ENCODE data around the gene TNPO3. TPM values are rescaled to one million over a fixed set of nuclear protein-coding genes. Genes with fewer than 3 reads are reported as not detected.
"Not testable (repeated sequence)": the region's sequence is repeated elsewhere in the genome, so short reads cannot be mapped to it uniquely, and the experiment has no call there.

The TNPO3 gene
- total RNA-seq, 2 experiments from 2014 or later: 47.2 to 47.9 TPM

GRCh38 chr7:129067943-129068548 lies 13.1 kb upstream of the TNPO3 start:
- ATAC-seq (no peak), DNase-seq (no peak)
- Mint-ChIP-seq H3K27ac (no peak overlapping the region), H3K27me3 (ENCODE audit: low read depth) (peaks cover 10% of the 10 kb centered on the region), H3K9me3 (ENCODE audit: insufficient read depth) (no peaks in the 10 kb centered on the region), H3K4me3 (no peak overlapping the region), H3K36me3 (ENCODE audit: low read depth) (no peaks in the 10 kb centered on the region), H3K4me1 (ENCODE audit: low read depth) (peaks cover 23% of the 10 kb centered on the region)
- CTCF ChIA-PET: interaction anchor here (1.1 kb wide), 1 partner anchor 16 kb away, joined by 3 read pairs; no protein-coding TSS in a partner anchor
- POLR2A ChIA-PET: interaction anchor here (5.0 kb wide), 1 partner anchor 13 kb away, joined by 32 read pairs; the partner anchor contains the start of gene TNPO3

GRCh38 chr7:129067132-129067561 lies 12.2 kb upstream of the TNPO3 start:
- H3K9me3 Mint-ChIP-seq (ENCODE audit: insufficient read depth); DNase-seq; ATAC-seq; H3K36me3 Mint-ChIP-seq (ENCODE audit: low read depth); H3K27ac Mint-ChIP-seq; H3K4me3 Mint-ChIP-seq: not testable (repeated sequence)
- peaks cover 16% of the 10 kb centered on the region for H3K4me1 Mint-ChIP-seq (ENCODE audit: low read depth)
- CTCF ChIA-PET: interaction anchor here (1.1 to 2.8 kb wide), 4 partner anchors 17 to 151 kb away, joined by 3 to 16 read pairs (median 3); no protein-coding TSS in a partner anchor
- POLR2A ChIA-PET: interaction anchor here (5.0 kb wide), 1 partner anchor 12 kb away, joined by 32 read pairs; the partner anchor contains the start of gene TNPO3
- H3K27me3 Mint-ChIP-seq (ENCODE audit: low read depth): peaks cover 10% of the 10 kb centered on the region

- Mint-ChIP-seq H3K27me3 (ENCODE audit: low read depth) (peaks cover 10% of the 10 kb centered on the region), H3K4me3 (no peak overlapping the region), H3K4me1 (ENCODE audit: low read depth) (peaks cover 14% of the 10 kb centered on the region), H3K27ac (no peak overlapping the region), H3K9me3 (ENCODE audit: insufficient read depth) (peaks cover 8% of the 10 kb centered on the region), H3K36me3 (ENCODE audit: low read depth) (peaks cover 2% of the 10 kb centered on the region)
- DNase-seq (no peak), ATAC-seq (no peak)
- ChIA-PET CTCF (interaction anchor here (1.3 to 2.8 kb wide), 3 partner anchors 25 to 152 kb away, joined by 3 to 16 read pairs (median 3); no protein-coding TSS in a partner anchor), POLR2A (interaction anchor here (5.0 kb wide), 1 partner anchor 12 kb away, joined by 32 read pairs; the partner anchor contains the start of gene TNPO3)
Measured at GRCh38 chr7:129066290-129067131, 11.6 kb upstream of the TNPO3 start.

GRCh38 chr7:129055861-129056464 lies 1.1 kb upstream of the TNPO3 start:
- Mint-ChIP-seq H3K4me3 (peak overlapping the region; percentile 96), H3K36me3 (ENCODE audit: low read depth) (peaks cover 25% of the 10 kb centered on the region), H3K27me3 (ENCODE audit: low read depth) (peaks cover 14% of the 10 kb centered on the region), H3K9me3 (ENCODE audit: insufficient read depth) (no peaks in the 10 kb centered on the region), H3K27ac (peak overlapping the region; percentile 100), H3K4me1 (ENCODE audit: low read depth) (peaks cover 24% of the 10 kb centered on the region)
- ATAC-seq (no peak), DNase-seq (no peak)
- ChIA-PET POLR2A (interaction anchor here (1.8 to 2.2 kb wide), 3 partner anchors 11 to 193 kb away, joined by 6 to 32 read pairs (median 8); partner anchors contain the start of gene ATP6V1F), CTCF (interaction anchor here (3.5 kb wide), 1 partner anchor 35 kb away, joined by 29 read pairs; no protein-coding TSS in a partner anchor)

DNA sequence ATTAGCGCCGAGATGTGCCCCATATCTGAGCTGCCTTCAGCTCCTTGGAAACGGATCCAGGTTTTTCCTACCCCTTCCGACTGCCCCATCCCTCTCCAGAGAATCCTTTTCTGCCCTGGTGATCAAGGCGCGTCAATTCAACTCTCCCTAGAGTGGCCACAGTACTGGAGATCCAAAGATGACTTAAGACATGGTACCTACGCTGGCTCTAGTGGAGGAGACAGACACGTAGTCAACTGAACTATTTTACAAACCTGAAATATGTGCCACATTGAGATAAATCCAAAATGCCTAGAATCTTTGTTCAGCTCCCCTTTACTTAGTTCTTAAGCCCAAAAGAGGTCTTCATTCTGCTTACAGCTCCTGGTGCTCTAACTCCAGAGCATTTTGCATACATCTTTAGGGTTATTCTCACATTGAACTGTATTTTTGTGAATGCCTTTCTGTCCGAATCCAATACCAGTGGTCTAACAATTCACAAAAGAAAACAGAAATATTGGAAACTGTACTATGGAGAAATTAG lies 444 bp upstream of the TNPO3 start:
- Mint-ChIP-seq H3K36me3 (ENCODE audit: low read depth) (peaks cover 30% of the 10 kb centered on the region), H3K9me3 (ENCODE audit: insufficient read depth) (no peaks in the 10 kb centered on the region), H3K27ac (peak overlapping the region; percentile 100), H3K27me3 (ENCODE audit: low read depth) (peaks cover 14% of the 10 kb centered on the region), H3K4me1 (ENCODE audit: low read depth) (peaks cover 30% of the 10 kb centered on the region), H3K4me3 (peak overlapping the region; percentile 96)
- DNase-seq (no peak), ATAC-seq (peak; percentile 28)
- ChIA-PET CTCF (interaction anchor here (0.8 to 3.5 kb wide), 6 partner anchors 24 to 192 kb away, joined by 3 to 29 read pairs (median 6); partner anchors contain the start of gene ATP6V1F), POLR2A (interaction anchor here (0.6 to 2.2 kb wide), 14 partner anchors 11 to 321 kb away, joined by 3 to 32 read pairs (median 4); partner anchors contain the start of genes ATP6V1F and CALU)

- H3K27ac Mint-ChIP-seq: peak overlapping the region; percentile 100
- POLR2A ChIA-PET: interaction anchor here (0.6 to 2.2 kb wide), 20 partner anchors 8 to 1369 kb away, joined by 3 to 32 read pairs (median 4); partner anchors contain the start of genes ATP6V1F and CALU
- DNase-seq (no peak), ATAC-seq (no peak)
- CTCF ChIA-PET: interaction anchor here (1.3 to 3.5 kb wide), 5 partner anchors 25 to 191 kb away, joined by 3 to 29 read pairs (median 7); partner anchors contain the start of gene ATP6V1F
- peaks cover 7% of the 10 kb centered on the region for H3K27me3 Mint-ChIP-seq (ENCODE audit: low read depth)
- H3K36me3 Mint-ChIP-seq (ENCODE audit: low read depth): peaks cover 39% of the 10 kb centered on the region
- H3K9me3 Mint-ChIP-seq (ENCODE audit: insufficient read depth): no peaks in the 10 kb centered on the region
- H3K4me1 Mint-ChIP-seq (ENCODE audit: low read depth): peaks cover 38% of the 10 kb centered on the region
- peak overlapping the region; percentile 96 for H3K4me3 Mint-ChIP-seq
Measured at GRCh38 chr7:129053938-129054437, 923 bp downstream of the TNPO3 start.

DNA sequence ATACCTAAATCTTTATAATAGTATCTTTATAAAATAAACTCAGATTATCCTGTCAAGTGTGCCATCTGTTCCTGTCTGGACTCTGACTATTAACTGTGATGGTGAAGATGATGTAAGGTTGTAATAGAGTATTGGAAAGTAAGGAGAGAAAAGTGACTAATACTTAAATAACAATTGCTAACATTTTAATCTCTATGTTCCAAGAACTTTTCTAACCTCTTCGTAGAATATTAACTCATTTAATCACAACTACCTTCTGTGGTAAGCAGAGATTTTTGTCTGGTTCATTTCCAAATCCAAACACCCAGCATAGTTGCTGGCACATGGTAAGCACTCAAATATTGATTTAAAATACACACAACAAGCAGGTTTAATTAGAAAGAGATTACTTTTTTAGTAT lies 2.5 kb downstream of the TNPO3 start:
- Mint-ChIP-seq H3K27ac (no peak overlapping the region), H3K36me3 (ENCODE audit: low read depth) (peaks cover 49% of the 10 kb centered on the region), H3K4me3 (peak overlapping the region; percentile 96), H3K9me3 (ENCODE audit: insufficient read depth) (no peaks in the 10 kb centered on the region), H3K4me1 (ENCODE audit: low read depth) (peaks cover 42% of the 10 kb centered on the region), H3K27me3 (ENCODE audit: low read depth) (no peaks in the 10 kb centered on the region)
- ChIA-PET POLR2A (no interaction called here), CTCF (interaction anchor here (1.8 kb wide), 1 partner anchor 10 kb away, joined by 5 read pairs; no protein-coding TSS in a partner anchor)
- DNase-seq (no peak), ATAC-seq (no peak)

DNA sequence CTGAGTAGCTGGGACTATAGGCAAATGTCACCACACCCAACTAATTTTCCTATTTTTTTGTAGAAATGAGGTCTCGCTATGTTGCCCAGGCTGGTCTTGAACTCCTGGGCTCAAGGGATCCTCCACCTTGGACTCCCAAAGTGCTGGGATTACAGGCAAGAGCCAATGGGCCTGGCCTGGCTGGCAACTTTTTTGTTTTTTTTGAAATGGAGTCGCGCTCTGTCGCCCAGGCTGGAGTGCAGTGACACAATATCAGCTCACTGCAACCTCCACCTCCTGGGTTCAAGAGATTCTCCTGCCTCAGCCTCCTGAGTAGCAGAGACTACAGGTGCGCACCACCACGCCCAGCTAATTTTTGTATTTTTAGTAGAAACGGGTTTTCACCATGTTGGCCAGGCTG lies 3.5 kb downstream of the TNPO3 start:
- DNase-seq; ATAC-seq; H3K4me3 Mint-ChIP-seq; H3K9me3 Mint-ChIP-seq (ENCODE audit: insufficient read depth); H3K27me3 Mint-ChIP-seq (ENCODE audit: low read depth); H3K27ac Mint-ChIP-seq; POLR2A ChIA-PET: not testable (repeated sequence)
- Mint-ChIP-seq H3K36me3 (ENCODE audit: low read depth) (peaks cover 57% of the 10 kb centered on the region), H3K4me1 (ENCODE audit: low read depth) (peaks cover 52% of the 10 kb centered on the region)
- CTCF ChIA-PET: interaction anchor here (1.8 kb wide), 1 partner anchor 9 kb away, joined by 5 read pairs; no protein-coding TSS in a partner anchor

DNA sequence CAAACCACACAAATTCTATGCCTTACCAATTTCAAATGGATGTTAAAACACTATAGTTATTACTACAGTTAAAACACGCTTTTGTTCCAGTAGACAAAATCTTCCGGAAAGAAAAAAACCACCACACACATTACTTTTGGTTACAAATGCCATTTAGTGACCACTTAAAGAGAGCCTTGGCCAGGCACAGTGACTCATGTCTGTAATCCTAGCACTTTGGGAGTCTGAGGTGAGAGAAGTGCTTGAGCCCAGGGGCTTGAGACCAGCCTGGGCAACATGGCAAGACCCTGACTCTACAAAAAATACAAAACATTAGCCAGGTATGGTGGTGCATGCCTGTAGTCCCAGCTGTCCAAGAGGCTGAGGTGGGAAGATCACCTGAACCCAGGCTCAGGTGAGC lies 7.2 kb downstream of the TNPO3 start:
- peaks cover 59% of the 10 kb centered on the region for H3K4me1 Mint-ChIP-seq (ENCODE audit: low read depth)
- H3K9me3 Mint-ChIP-seq (ENCODE audit: insufficient read depth): no peaks in the 10 kb centered on the region
- ATAC-seq: no peak
- no peaks in the 10 kb centered on the region for H3K27me3 Mint-ChIP-seq (ENCODE audit: low read depth)
- H3K4me3 Mint-ChIP-seq: no peak overlapping the region
- no peak overlapping the region for H3K27ac Mint-ChIP-seq
- CTCF ChIA-PET: no interaction called here
- H3K36me3 Mint-ChIP-seq (ENCODE audit: low read depth): peaks cover 54% of the 10 kb centered on the region
- no peak for DNase-seq
- POLR2A ChIA-PET: no interaction called here

GRCh38 chr7:129045682-129046081 lies 9.2 kb downstream of the TNPO3 start:
- ChIA-PET CTCF (no interaction called here), POLR2A (no interaction called here)
- Mint-ChIP-seq H3K4me1 (ENCODE audit: low read depth) (peaks cover 55% of the 10 kb centered on the region), H3K27me3 (ENCODE audit: low read depth) (no peaks in the 10 kb centered on the region), H3K27ac (no peak overlapping the region), H3K4me3 (no peak overlapping the region), H3K9me3 (ENCODE audit: insufficient read depth) (no peaks in the 10 kb centered on the region), H3K36me3 (ENCODE audit: low read depth) (peaks cover 40% of the 10 kb centered on the region)
- ATAC-seq (no peak), DNase-seq (no peak)

DNA sequence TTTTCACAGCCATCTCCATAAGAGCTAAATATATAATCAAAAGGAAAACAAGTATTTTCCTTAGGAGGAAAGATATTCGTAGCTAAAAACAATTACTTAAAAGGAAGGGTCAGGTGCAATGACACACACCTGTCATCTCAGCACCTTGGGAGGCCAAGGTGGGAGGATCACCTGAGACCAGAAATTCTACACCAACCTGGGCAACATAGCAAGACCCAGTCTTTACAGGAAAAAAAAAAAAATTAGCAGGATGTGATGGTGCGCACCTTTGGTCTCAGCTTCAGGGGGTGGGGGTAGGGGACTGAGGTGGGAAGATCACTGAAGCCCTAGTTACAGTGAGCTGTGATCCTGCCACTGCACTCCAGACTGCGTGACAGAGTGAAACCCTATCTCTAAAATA lies 11.9 kb downstream of the TNPO3 start:
- no peaks in the 10 kb centered on the region for H3K27me3 Mint-ChIP-seq (ENCODE audit: low read depth)
- ChIA-PET CTCF (interaction anchor here (2.0 kb wide), 1 partner anchor 9 kb away, joined by 5 read pairs; no protein-coding TSS in a partner anchor), POLR2A (interaction anchor here (0.7 to 3.1 kb wide), 2 partner anchors 12 to 1008 kb away, joined by 3 to 19 read pairs; partner anchors contain the start of genes TNPO3 and ZC3HC1)
- no peaks in the 10 kb centered on the region for H3K9me3 Mint-ChIP-seq (ENCODE audit: insufficient read depth)
- no peak overlapping the region for H3K27ac Mint-ChIP-seq
- ATAC-seq (no peak), DNase-seq (no peak)
- H3K4me3 Mint-ChIP-seq: no peak overlapping the region
- peaks cover 40% of the 10 kb centered on the region for H3K4me1 Mint-ChIP-seq (ENCODE audit: low read depth)
- peaks cover 42% of the 10 kb centered on the region for H3K36me3 Mint-ChIP-seq (ENCODE audit: low read depth)

Data from activated CD8-positive, alpha-beta T cell treated with anti-CD3 and anti-CD28 coated beads, Interleukin-2, amount 10 ng/mL, durations not matched to agents 7 days and 5 days (primary cell).